ENCODE data around the gene SOS1.

GRCh38 chr2:39015424-39015823 lies 105.4 kb downstream of the SOS1 start:
- TF ChIP-seq, protein P1, sequence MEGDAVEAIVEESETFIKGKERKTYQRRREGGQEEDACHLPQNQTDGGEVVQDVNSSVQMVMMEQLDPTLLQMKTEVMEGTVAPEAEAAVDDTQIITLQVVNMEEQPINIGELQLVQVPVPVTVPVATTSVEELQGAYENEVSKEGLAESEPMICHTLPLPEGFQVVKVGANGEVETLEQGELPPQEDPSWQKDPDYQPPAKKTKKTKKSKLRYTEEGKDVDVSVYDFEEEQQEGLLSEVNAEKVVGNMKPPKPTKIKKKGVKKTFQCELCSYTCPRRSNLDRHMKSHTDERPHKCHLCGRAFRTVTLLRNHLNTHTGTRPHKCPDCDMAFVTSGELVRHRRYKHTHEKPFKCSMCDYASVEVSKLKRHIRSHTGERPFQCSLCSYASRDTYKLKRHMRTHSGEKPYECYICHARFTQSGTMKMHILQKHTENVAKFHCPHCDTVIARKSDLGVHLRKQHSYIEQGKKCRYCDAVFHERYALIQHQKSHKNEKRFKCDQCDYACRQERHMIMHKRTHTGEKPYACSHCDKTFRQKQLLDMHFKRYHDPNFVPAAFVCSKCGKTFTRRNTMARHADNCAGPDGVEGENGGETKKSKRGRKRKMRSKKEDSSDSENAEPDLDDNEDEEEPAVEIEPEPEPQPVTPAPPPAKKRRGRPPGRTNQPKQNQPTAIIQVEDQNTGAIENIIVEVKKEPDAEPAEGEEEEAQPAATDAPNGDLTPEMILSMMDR (IDR thresholded peaks at IDR 0.05): no peak
- no peak for TF ChIP-seq POLR2AphosphoS5 (IDR thresholded peaks at IDR 0.05; ENCODE audit: low read depth, low read length)
- no peak for TF ChIP-seq TCF7L2 (IDR thresholded peaks at IDR 0.05; ENCODE audit: low read depth, low read length)
- no peak for TF ChIP-seq SIN3A (IDR thresholded peaks at IDR 0.05; ENCODE audit: borderline replicate concordance, insufficient read depth, low read depth, low read length)
- TF ChIP-seq, protein P2, sequence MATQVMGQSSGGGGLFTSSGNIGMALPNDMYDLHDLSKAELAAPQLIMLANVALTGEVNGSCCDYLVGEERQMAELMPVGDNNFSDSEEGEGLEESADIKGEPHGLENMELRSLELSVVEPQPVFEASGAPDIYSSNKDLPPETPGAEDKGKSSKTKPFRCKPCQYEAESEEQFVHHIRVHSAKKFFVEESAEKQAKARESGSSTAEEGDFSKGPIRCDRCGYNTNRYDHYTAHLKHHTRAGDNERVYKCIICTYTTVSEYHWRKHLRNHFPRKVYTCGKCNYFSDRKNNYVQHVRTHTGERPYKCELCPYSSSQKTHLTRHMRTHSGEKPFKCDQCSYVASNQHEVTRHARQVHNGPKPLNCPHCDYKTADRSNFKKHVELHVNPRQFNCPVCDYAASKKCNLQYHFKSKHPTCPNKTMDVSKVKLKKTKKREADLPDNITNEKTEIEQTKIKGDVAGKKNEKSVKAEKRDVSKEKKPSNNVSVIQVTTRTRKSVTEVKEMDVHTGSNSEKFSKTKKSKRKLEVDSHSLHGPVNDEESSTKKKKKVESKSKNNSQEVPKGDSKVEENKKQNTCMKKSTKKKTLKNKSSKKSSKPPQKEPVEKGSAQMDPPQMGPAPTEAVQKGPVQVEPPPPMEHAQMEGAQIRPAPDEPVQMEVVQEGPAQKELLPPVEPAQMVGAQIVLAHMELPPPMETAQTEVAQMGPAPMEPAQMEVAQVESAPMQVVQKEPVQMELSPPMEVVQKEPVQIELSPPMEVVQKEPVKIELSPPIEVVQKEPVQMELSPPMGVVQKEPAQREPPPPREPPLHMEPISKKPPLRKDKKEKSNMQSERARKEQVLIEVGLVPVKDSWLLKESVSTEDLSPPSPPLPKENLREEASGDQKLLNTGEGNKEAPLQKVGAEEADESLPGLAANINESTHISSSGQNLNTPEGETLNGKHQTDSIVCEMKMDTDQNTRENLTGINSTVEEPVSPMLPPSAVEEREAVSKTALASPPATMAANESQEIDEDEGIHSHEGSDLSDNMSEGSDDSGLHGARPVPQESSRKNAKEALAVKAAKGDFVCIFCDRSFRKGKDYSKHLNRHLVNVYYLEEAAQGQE (IDR thresholded peaks at IDR 0.05; ENCODE audit: insufficient read depth in 1 of 2, low read depth in 2 of 2, low read length in 1 of 2): no peak

Measured in Panc1 (cell line).